Neural cell (in vitro differentiated cells): ENCODE data around the gene MYOD1.

ENCODE experiments used
- CTCF ChIP-seq: fragments of 450-650 bp; IDR thresholded peaks from 2 replicates; pipeline ENCODE4 v1.5.1; 2014; ENCODE audit warnings: antibody characterized with exemption, mild to moderate bottlenecking, moderate library complexity; ENCODE audit not compliant: poor library complexity, severe bottlenecking
- POLR2AphosphoS5 ChIP-seq: IDR thresholded peaks from 2 replicates; pipeline ENCODE4 v1.6.1; 2012
- REST ChIP-seq: IDR thresholded peaks from 2 replicates; pipeline ENCODE4 v1.6.1; 2012; ENCODE audit warnings: borderline replicate concordance
- TAF1 ChIP-seq: IDR thresholded peaks from 2 replicates; pipeline ENCODE4 v1.6.1; 2012; ENCODE audit warnings: low read depth

- TF ChIP-seq CTCF, result no peak
- no peak for TF ChIP-seq REST
- TF ChIP-seq TAF1, result no peak
- TF ChIP-seq POLR2AphosphoS5, result no peak
These were observed 22.1 kb downstream of the MYOD1 start for GRCh38 chr11:17741487-17741886.
